ENCODE results near the gene OLFM4.

OLFM4 gene

GRCh38 chr13:53028063-53028462, 550 bp upstream of the OLFM4 start:
- no peak for TF ChIP-seq FOXP2 (optimal IDR thresholded peaks at IDR 0.05; ENCODE audit: borderline replicate concordance, extremely low read depth, extremely low read length, insufficient read depth)

GRCh38 chr13:53032849-53033248, 4.2 kb downstream of the OLFM4 start:
- no peak for TF ChIP-seq FOXP2 (optimal IDR thresholded peaks at IDR 0.05; ENCODE audit: borderline replicate concordance, extremely low read depth, extremely low read length, insufficient read depth)
- no peak for TF ChIP-seq SIN3A (IDR thresholded peaks at IDR 0.05; ENCODE audit: borderline replicate concordance, insufficient read depth, low read length)
- TF ChIP-seq POLR2AphosphoS5 (IDR thresholded peaks at IDR 0.05; ENCODE audit: low read depth, low read length), result no peak

GRCh38 chr13:53038993-53039392, 10.4 kb downstream of the OLFM4 start:
- TF ChIP-seq POLR2AphosphoS5 (IDR thresholded peaks at IDR 0.05; ENCODE audit: low read depth, low read length) (no peak), TAF1 (IDR thresholded peaks at IDR 0.05; ENCODE audit: borderline replicate concordance, insufficient read depth, low read length) (no peak), REST (IDR thresholded peaks at IDR 0.05; ENCODE audit: insufficient read depth in 1 of 2, low read depth in 2 of 2, low read length in 2 of 2) (no peak), SIN3A (IDR thresholded peaks at IDR 0.05; ENCODE audit: borderline replicate concordance, insufficient read depth, low read length) (no peak), FOXP2 (optimal IDR thresholded peaks at IDR 0.05; ENCODE audit: borderline replicate concordance, extremely low read depth, extremely low read length, insufficient read depth) (no peak)

- TF ChIP-seq REST (IDR thresholded peaks at IDR 0.05; ENCODE audit: insufficient read depth in 1 of 2, low read depth in 2 of 2, low read length in 2 of 2) (no peak), TAF1 (IDR thresholded peaks at IDR 0.05; ENCODE audit: borderline replicate concordance, insufficient read depth, low read length) (no peak), FOXP2 (optimal IDR thresholded peaks at IDR 0.05; ENCODE audit: borderline replicate concordance, extremely low read depth, extremely low read length, insufficient read depth) (no peak), POLR2AphosphoS5 (IDR thresholded peaks at IDR 0.05; ENCODE audit: low read depth, low read length) (no peak), SIN3A (IDR thresholded peaks at IDR 0.05; ENCODE audit: borderline replicate concordance, insufficient read depth, low read length) (no peak)
Measured at GRCh38 chr13:53041968-53042516, 13.4 kb downstream of the OLFM4 start.

- TF ChIP-seq TAF1 (IDR thresholded peaks at IDR 0.05; ENCODE audit: borderline replicate concordance, insufficient read depth, low read length) (no peak), POLR2AphosphoS5 (IDR thresholded peaks at IDR 0.05; ENCODE audit: low read depth, low read length) (no peak), REST (IDR thresholded peaks at IDR 0.05; ENCODE audit: insufficient read depth in 1 of 2, low read depth in 2 of 2, low read length in 2 of 2) (no peak), SIN3A (IDR thresholded peaks at IDR 0.05; ENCODE audit: borderline replicate concordance, insufficient read depth, low read length) (no peak), FOXP2 (optimal IDR thresholded peaks at IDR 0.05; ENCODE audit: borderline replicate concordance, extremely low read depth, extremely low read length, insufficient read depth) (no peak)
Measured at GRCh38 chr13:53042877-53043276, 14.3 kb downstream of the OLFM4 start.

- TF ChIP-seq SIN3A (IDR thresholded peaks at IDR 0.05; ENCODE audit: borderline replicate concordance, insufficient read depth, low read length) (no peak), TAF1 (IDR thresholded peaks at IDR 0.05; ENCODE audit: borderline replicate concordance, insufficient read depth, low read length) (no peak), POLR2AphosphoS5 (IDR thresholded peaks at IDR 0.05; ENCODE audit: low read depth, low read length) (no peak), REST (IDR thresholded peaks at IDR 0.05; ENCODE audit: insufficient read depth in 1 of 2, low read depth in 2 of 2, low read length in 2 of 2) (no peak), FOXP2 (optimal IDR thresholded peaks at IDR 0.05; ENCODE audit: borderline replicate concordance, extremely low read depth, extremely low read length, insufficient read depth) (no peak)
Measured at GRCh38 chr13:53043398-53043797, 14.8 kb downstream of the OLFM4 start.

All from PFSK-1 (cell line).